ENCODE results near the gene CRYGB. TPM values are rescaled to one million over a fixed set of nuclear protein-coding genes. Genes with fewer than 3 reads are reported as not detected.
"Not testable (repeated sequence)": the region's sequence is repeated elsewhere in the genome, so short reads cannot be mapped to it uniquely, and the experiment has no call there.

Gene CRYGB
- total RNA-seq, 8 experiments from 2014 or later: not detected

GRCh38 chr2:208142925-208143799 is 2.8 kb downstream of the CRYGB start:
- 13 to 100% (median 81%) methylated on average over 1 to 8 of the region's 14 CpGs for WGBS, 10 experiments
- in situ Hi-C loops (cut with MboI; ENCODE audit: low pct_unique_long_range_greater_than_20kb in 2 of 9, low sequenced_read_pairs in 9 of 9, unreplicated experiment in 9 of 9): no loop called here
- Histone ChIP-seq H3K4me3 (no peak overlapping the region), H3K4me1 (replicated peaks in 1 of 2) (no peaks in the 10 kb centered on the region), H3K27ac (no peak overlapping the region)
- ATAC-seq (replicated peaks in 6 of 8): no peak

- ATAC-seq (replicated peaks in 6 of 8): peak in 1 of 8 experiments; percentile 20
- no peak overlapping the region for H3K27ac ChIP-seq
- 3 to 84% (median 42%) methylated on average over 1 to 6 of the region's 8 CpGs; no CpG with 5 or more reads in 2 of the 10 experiments for WGBS, 10 experiments
- in situ Hi-C loops (cut with MboI; ENCODE audit: low pct_unique_long_range_greater_than_20kb in 2 of 9, low sequenced_read_pairs in 9 of 9, unreplicated experiment in 9 of 9): no loop called here
- no peaks in the 10 kb centered on the region for H3K4me1 ChIP-seq (replicated peaks in 1 of 2)
- H3K4me3 ChIP-seq: no peak overlapping the region
Observed at GRCh38 chr2:208142240-208142924, 3.6 kb downstream of the CRYGB start.

GRCh38 chr2:208139447-208139846 is 6.5 kb downstream of the CRYGB start:
- Histone ChIP-seq H3K27ac (no peak overlapping the region), H3K4me3 (no peak overlapping the region), H3K4me1 (replicated peaks in 1 of 2) (peaks cover 0 to 11% of the 10 kb centered on the region in 2 donors)
- 67 to 100% (median 94%) methylated on average over 1 to 18 of the region's 18 CpGs; no CpG with 5 or more reads in 2 of the 10 experiments for WGBS, 10 experiments
- ATAC-seq (replicated peaks in 6 of 8): no peak
- in situ Hi-C loops (cut with MboI; ENCODE audit: low pct_unique_long_range_greater_than_20kb in 2 of 9, low sequenced_read_pairs in 9 of 9, unreplicated experiment in 9 of 9): no loop called here

- 30 to 100% (median 91%) methylated on average over 1 to 7 of the region's 7 CpGs; no CpG with 5 or more reads in 3 of the 10 experiments for WGBS, 10 experiments
- peaks cover 0 to 11% of the 10 kb centered on the region in 2 donors for H3K4me1 ChIP-seq (replicated peaks in 1 of 2)
- in situ Hi-C loops (cut with MboI; ENCODE audit: low pct_unique_long_range_greater_than_20kb in 2 of 9, low sequenced_read_pairs in 9 of 9, unreplicated experiment in 9 of 9); ATAC-seq (replicated peaks in 6 of 8); H3K4me3 ChIP-seq; H3K27ac ChIP-seq: not testable (repeated sequence)
Observed at GRCh38 chr2:208138334-208138733, 7.6 kb downstream of the CRYGB start.

- ATAC-seq (replicated peaks in 6 of 8): no peak
Observed at GRCh38 chr2:208136716-208137094, 9.3 kb downstream of the CRYGB start.

GRCh38 chr2:208135794-208136715 is 9.9 kb downstream of the CRYGB start:
- 53 to 100% (median 88%) methylated on average over 1 to 10 of the region's 11 CpGs; no CpG with 5 or more reads in 1 of the 10 experiments for WGBS, 10 experiments
- Histone ChIP-seq H3K4me1 (replicated peaks in 1 of 2) (peaks cover 0 to 11% of the 10 kb centered on the region in 2 donors), H3K4me3 (no peak overlapping the region), H3K27ac (no peak overlapping the region)
- in situ Hi-C loops (cut with MboI; ENCODE audit: low pct_unique_long_range_greater_than_20kb in 2 of 9, low sequenced_read_pairs in 9 of 9, unreplicated experiment in 9 of 9): no loop called here
- peak in 5 of 8 experiments; percentile 58 to 91 (median 84) for ATAC-seq (replicated peaks in 6 of 8)

More at GRCh38 chr2:208136716-208137094, 9.3 kb downstream of the CRYGB start:
- H3K27ac ChIP-seq: no peak overlapping the region
- peaks cover 0 to 11% of the 10 kb centered on the region in 2 donors for H3K4me1 ChIP-seq (replicated peaks in 1 of 2)
- 14 to 100% (median 68%) methylated on average over 1 to 2 of the region's 2 CpGs; no CpG with 5 or more reads in 3 of the 10 experiments for WGBS, 10 experiments
- H3K4me3 ChIP-seq: no peak overlapping the region
- in situ Hi-C loops (cut with MboI; ENCODE audit: low pct_unique_long_range_greater_than_20kb in 2 of 9, low sequenced_read_pairs in 9 of 9, unreplicated experiment in 9 of 9): no loop called here

GRCh38 chr2:208134928-208135586 is 10.9 kb downstream of the CRYGB start:
- whole genome bisulfite sequencing, 10 experiments: 14 to 92% (median 55%) methylated on average over 2 to 5 of the region's 8 CpGs; no CpG with 5 or more reads in 2 of the 10 experiments
- ATAC-seq (replicated peaks in 6 of 8): no peak
- peaks cover 3 to 11% of the 10 kb centered on the region in 2 donors for H3K4me1 ChIP-seq (replicated peaks in 1 of 2)
- no peak overlapping the region for H3K4me3 ChIP-seq
- in situ Hi-C loops (cut with MboI; ENCODE audit: low pct_unique_long_range_greater_than_20kb in 2 of 9, low sequenced_read_pairs in 9 of 9, unreplicated experiment in 9 of 9): no loop called here
- H3K27ac ChIP-seq: no peak overlapping the region

GRCh38 chr2:208130712-208131110 is 15.2 kb downstream of the CRYGB start:
- Histone ChIP-seq H3K4me1 (replicated peaks in 1 of 2) (peaks cover under 1 to 13% of the 10 kb centered on the region in 2 donors), H3K4me3 (no peak overlapping the region), H3K27ac (no peak overlapping the region)
- 43 to 100% (median 80%) methylated on average over 1 to 6 of the region's 6 CpGs; no CpG with 5 or more reads in 3 of the 10 experiments for WGBS, 10 experiments
- in situ Hi-C loops (cut with MboI; ENCODE audit: low pct_unique_long_range_greater_than_20kb in 2 of 9, low sequenced_read_pairs in 9 of 9, unreplicated experiment in 9 of 9): no loop called here
- no peak for ATAC-seq (replicated peaks in 6 of 8)

GRCh38 chr2:208129744-208130711 is 15.9 kb downstream of the CRYGB start, which contains the start of gene CRYGC:
TSS of gene CRYGC (minus strand) at chr2:208129828. CDS start at chr2:208129792, 36 bp downstream.
- H3K4me1 ChIP-seq (replicated peaks in 1 of 2): peaks cover 0 to 13% of the 10 kb centered on the region in 2 donors
- WGBS, 10 experiments: 50 to 88% (median 69%) methylated on average over 2 to 18 of the region's 19 CpGs
- no peak within 1 kb of the TSS for H3K4me3 ChIP-seq
- in situ Hi-C loops (cut with MboI; ENCODE audit: low pct_unique_long_range_greater_than_20kb in 2 of 9, low sequenced_read_pairs in 9 of 9, unreplicated experiment in 9 of 9): no loop called here
- ATAC-seq (replicated peaks in 6 of 8): peak in 5 of 8 experiments; percentile 42 to 72 (median 58)
- H3K27ac ChIP-seq: no peak within 1 kb of the TSS

GRCh38 chr2:208128136-208128535 is 17.8 kb downstream of the CRYGB start:
- Histone ChIP-seq H3K4me3 (no peak overlapping the region), H3K27ac (no peak overlapping the region), H3K4me1 (replicated peaks in 1 of 2) (peaks cover 0 to 13% of the 10 kb centered on the region in 2 donors)
- 58 to 100% (median 96%) methylated on average over 1 to 10 of the region's 12 CpGs; no CpG with 5 or more reads in 2 of the 10 experiments for WGBS, 10 experiments
- ATAC-seq (replicated peaks in 6 of 8): no peak
- in situ Hi-C loops (cut with MboI; ENCODE audit: low pct_unique_long_range_greater_than_20kb in 2 of 9, low sequenced_read_pairs in 9 of 9, unreplicated experiment in 9 of 9): no loop called here

GRCh38 chr2:208127090-208127489 is 18.9 kb downstream of the CRYGB start:
- in situ Hi-C loops (cut with MboI; ENCODE audit: low pct_unique_long_range_greater_than_20kb in 2 of 9, low sequenced_read_pairs in 9 of 9, unreplicated experiment in 9 of 9): no loop called here
- WGBS, 10 experiments: 61 to 100% (median 93%) methylated on average over 2 to 4 of the region's 4 CpGs; no CpG with 5 or more reads in 1 of the 10 experiments
- Histone ChIP-seq H3K27ac (no peak overlapping the region), H3K4me1 (replicated peaks in 1 of 2) (peaks cover 0 to 13% of the 10 kb centered on the region in 2 donors), H3K4me3 (no peak overlapping the region)
- ATAC-seq (replicated peaks in 6 of 8): no peak
